ENCODE measurements around the gene IL1RAPL1.

The IL1RAPL1 gene

GRCh38 chrX:28901637-28902036, 314.4 kb downstream of the IL1RAPL1 start:
- H3K4me3 ChIP-seq (ENCODE audit: low read length), result no peak overlapping the region
- no peak for TF ChIP-seq CTCF (conservative IDR thresholded peaks at IDR 0.05; ENCODE audit: low read length)

GRCh38 chrX:28910487-28910886, 323.2 kb downstream of the IL1RAPL1 start:
- H3K4me3 ChIP-seq (ENCODE audit: low read length), result no peak overlapping the region
- no peak for TF ChIP-seq CTCF (conservative IDR thresholded peaks at IDR 0.05; ENCODE audit: low read length)
- DNase-seq (ENCODE audit: low read depth), result no peak

More at GRCh38 chrX:28901637-28902036, 314.4 kb downstream of the IL1RAPL1 start:
- no peak for DNase-seq (ENCODE audit: low read depth)

GRCh38 chrX:28920153-28920943, 333.1 kb downstream of the IL1RAPL1 start:
- DNase-seq (ENCODE audit: low read depth), result no peak
- TF ChIP-seq CTCF (conservative IDR thresholded peaks at IDR 0.05; ENCODE audit: low read length), result no peak
- H3K4me3 ChIP-seq (ENCODE audit: low read length), result no peak overlapping the region

GRCh38 chrX:28922106-28922505, 334.9 kb downstream of the IL1RAPL1 start:
- TF ChIP-seq CTCF (conservative IDR thresholded peaks at IDR 0.05; ENCODE audit: low read length), result no peak
- no peak for DNase-seq (ENCODE audit: low read depth)
- no peak overlapping the region for H3K4me3 ChIP-seq (ENCODE audit: low read length)

- H3K4me3 ChIP-seq (ENCODE audit: low read length), result no peak overlapping the region
- TF ChIP-seq CTCF (conservative IDR thresholded peaks at IDR 0.05; ENCODE audit: low read length), result no peak
- DNase-seq (ENCODE audit: low read depth), result no peak
Observed at GRCh38 chrX:28946846-28947245, 359.6 kb downstream of the IL1RAPL1 start.

GRCh38 chrX:28960063-28960462, 372.8 kb downstream of the IL1RAPL1 start:
- H3K4me3 ChIP-seq (ENCODE audit: low read length), result no peak overlapping the region
- no peak for DNase-seq (ENCODE audit: low read depth)
- no peak for TF ChIP-seq CTCF (conservative IDR thresholded peaks at IDR 0.05; ENCODE audit: low read length)

- no peak for DNase-seq (ENCODE audit: low read depth)
- no peak for TF ChIP-seq CTCF (conservative IDR thresholded peaks at IDR 0.05; ENCODE audit: low read length)
- H3K4me3 ChIP-seq (ENCODE audit: low read length), result no peak overlapping the region
Observed at GRCh38 chrX:28966331-28966730, 379.1 kb downstream of the IL1RAPL1 start.

Measured in AG10803 (cell line).